VCaP (cell line): ENCODE results near the gene SLC37A3.
"Not testable (repeated sequence)": the region's sequence is repeated elsewhere in the genome, so short reads cannot be mapped to it uniquely, and the experiment has no call there.

Source experiments
- H3K27ac ChIP-seq: fragments of 450-650 bp; 2 replicates; pipeline ENCODE4 v1.5.1; 2017
- CTCF ChIP-seq: fragments of 450-650 bp; conservative IDR thresholded peaks from 2 replicates; pipeline ENCODE4 v1.5.1; 2017; ENCODE audit warnings: mild to moderate bottlenecking, moderate library complexity

SLC37A3 gene

GRCh38 chr7:140433396-140433795, 35.1 kb upstream of the SLC37A3 start:
- no peak overlapping the region for H3K27ac ChIP-seq
- TF ChIP-seq CTCF, result no peak

- no peak overlapping the region for H3K27ac ChIP-seq
- no peak for TF ChIP-seq CTCF
These were observed 27.8 kb upstream of the SLC37A3 start for GRCh38 chr7:140426130-140426529.

- H3K27ac ChIP-seq, result no peak overlapping the region
- TF ChIP-seq CTCF, result no peak
These were observed 27.4 kb upstream of the SLC37A3 start for GRCh38 chr7:140425718-140426117.

GRCh38 chr7:140423501-140423900, 25.2 kb upstream of the SLC37A3 start:
- no peak for TF ChIP-seq CTCF
- H3K27ac ChIP-seq, result no peak overlapping the region

GRCh38 chr7:140421521-140421920, 23.2 kb upstream of the SLC37A3 start:
- no peak for TF ChIP-seq CTCF
- H3K27ac ChIP-seq, result no peak overlapping the region

GRCh38 chr7:140418653-140419052, 20.3 kb upstream of the SLC37A3 start:
- TF ChIP-seq CTCF, result no peak
- H3K27ac ChIP-seq, result no peak overlapping the region

GRCh38 chr7:140418156-140418472, 19.8 kb upstream of the SLC37A3 start:
- not testable (repeated sequence) for H3K27ac ChIP-seq

- no peak overlapping the region for H3K27ac ChIP-seq
- TF ChIP-seq CTCF, result no peak
These were observed 19.3 kb upstream of the SLC37A3 start for GRCh38 chr7:140417456-140418155.
